ENCODE data around the gene MED10.

The MED10 gene

GRCh38 chr5:6383376-6383775 is 5.0 kb upstream of the MED10 start:
- no peak overlapping the region for H3K27ac ChIP-seq
- no peak for TF ChIP-seq ZFX (IDR thresholded peaks at IDR 0.05)
- TF ChIP-seq, protein P1, sequence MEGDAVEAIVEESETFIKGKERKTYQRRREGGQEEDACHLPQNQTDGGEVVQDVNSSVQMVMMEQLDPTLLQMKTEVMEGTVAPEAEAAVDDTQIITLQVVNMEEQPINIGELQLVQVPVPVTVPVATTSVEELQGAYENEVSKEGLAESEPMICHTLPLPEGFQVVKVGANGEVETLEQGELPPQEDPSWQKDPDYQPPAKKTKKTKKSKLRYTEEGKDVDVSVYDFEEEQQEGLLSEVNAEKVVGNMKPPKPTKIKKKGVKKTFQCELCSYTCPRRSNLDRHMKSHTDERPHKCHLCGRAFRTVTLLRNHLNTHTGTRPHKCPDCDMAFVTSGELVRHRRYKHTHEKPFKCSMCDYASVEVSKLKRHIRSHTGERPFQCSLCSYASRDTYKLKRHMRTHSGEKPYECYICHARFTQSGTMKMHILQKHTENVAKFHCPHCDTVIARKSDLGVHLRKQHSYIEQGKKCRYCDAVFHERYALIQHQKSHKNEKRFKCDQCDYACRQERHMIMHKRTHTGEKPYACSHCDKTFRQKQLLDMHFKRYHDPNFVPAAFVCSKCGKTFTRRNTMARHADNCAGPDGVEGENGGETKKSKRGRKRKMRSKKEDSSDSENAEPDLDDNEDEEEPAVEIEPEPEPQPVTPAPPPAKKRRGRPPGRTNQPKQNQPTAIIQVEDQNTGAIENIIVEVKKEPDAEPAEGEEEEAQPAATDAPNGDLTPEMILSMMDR (conservative IDR thresholded peaks at IDR 0.05), result no peak

GRCh38 chr5:6379246-6379645 is 899 bp upstream of the MED10 start:
- H3K27ac ChIP-seq, result no peak overlapping the region
- no peak for TF ChIP-seq ZFX (IDR thresholded peaks at IDR 0.05)
- TF ChIP-seq, protein P1 (conservative IDR thresholded peaks at IDR 0.05), result no peak

GRCh38 chr5:6378766-6379103 is 388 bp upstream of the MED10 start:
- TF ChIP-seq, protein P1 (conservative IDR thresholded peaks at IDR 0.05), result no peak
- no peak for TF ChIP-seq ZFX (IDR thresholded peaks at IDR 0.05)
- peak overlapping the region; percentile 91 for H3K27ac ChIP-seq

DNA sequence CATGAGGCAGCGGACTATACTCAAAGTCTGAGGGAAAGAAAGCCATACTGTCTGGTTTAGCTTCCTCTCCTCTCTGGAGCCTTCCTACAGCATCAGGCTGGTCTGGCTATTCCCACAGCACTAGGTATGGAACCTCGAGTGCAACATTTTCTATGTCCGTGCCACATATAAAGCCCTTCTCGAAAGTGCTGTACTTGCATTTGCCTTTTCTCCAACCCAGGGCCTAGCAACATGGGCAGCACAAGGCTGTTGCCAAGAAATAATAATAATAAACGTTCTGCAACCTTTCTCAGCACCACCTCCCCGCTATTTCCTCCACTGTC is 804 bp downstream of the MED10 start:
- TF ChIP-seq ZFX (IDR thresholded peaks at IDR 0.05), result no peak
- TF ChIP-seq, protein P1 (conservative IDR thresholded peaks at IDR 0.05), result no peak
- H3K27ac ChIP-seq, result peak overlapping the region; percentile 91

DNA sequence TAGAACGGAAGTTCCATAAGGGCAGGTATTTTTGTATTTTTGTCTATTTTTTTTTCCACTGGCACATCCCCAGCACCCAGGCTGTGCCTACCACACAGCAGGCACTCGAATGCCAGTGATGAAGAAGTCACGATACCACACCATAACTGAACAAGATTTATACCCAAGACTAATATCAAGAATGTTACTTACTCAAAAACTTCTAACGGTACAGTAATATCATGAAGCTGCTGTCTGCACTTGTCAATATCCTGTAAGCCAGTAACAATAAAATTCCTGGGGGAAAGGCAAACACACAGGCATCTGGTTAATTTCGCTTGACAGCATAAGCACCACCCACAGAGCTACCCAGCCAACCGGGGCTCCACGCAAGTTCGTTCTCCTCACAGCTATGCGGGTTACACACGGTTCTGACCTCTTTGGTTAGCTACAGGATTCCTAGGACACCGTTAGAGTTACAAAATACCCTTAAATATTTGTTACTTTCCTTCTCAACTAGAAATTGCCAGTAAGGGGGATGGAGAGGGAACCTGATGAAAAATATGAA is 1.3 kb downstream of the MED10 start:
- peak overlapping the region; percentile 91; the same call in 1 of the 2 replicates for H3K27ac ChIP-seq
- TF ChIP-seq ZFX (IDR thresholded peaks at IDR 0.05), result no peak
- TF ChIP-seq, protein P1 (conservative IDR thresholded peaks at IDR 0.05), result no peak

DNA sequence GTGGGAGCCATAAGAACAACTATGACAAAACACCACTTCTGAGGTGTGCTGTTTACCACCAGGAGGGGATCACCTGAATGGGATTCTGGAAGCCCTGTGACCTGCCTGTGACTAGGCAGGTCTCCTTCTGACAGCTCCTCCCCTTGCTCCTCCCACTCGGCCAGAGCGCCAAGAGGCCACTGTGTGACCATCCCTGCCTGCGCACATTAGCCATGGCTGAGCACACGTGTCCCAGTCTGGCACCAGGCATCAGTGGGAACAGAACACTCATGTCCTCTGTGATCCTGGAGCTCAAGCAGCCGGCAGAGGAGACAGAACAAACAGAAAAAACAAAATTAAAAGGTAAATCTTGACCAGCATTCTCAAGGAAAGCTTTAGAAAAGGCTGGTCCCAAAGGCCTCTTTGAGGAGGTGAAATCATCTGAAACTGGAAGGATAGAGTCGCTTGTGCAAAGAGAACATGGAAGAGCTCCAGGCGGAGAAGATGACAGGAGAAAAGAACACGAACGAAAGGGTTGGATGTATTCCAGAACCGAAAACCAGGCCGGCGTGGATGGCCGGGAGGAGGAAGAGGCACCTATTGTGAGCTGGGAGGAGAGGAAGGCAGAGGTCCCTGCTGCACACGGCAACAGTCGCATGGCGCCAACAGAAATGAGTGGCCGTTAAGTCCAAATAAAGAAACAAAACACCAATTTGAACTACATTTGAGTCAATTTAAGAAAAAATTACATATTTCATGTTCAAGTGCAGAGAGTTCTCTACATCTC is 5.1 kb downstream of the MED10 start:
- TF ChIP-seq, protein P1 (conservative IDR thresholded peaks at IDR 0.05), result no peak
- TF ChIP-seq ZFX (IDR thresholded peaks at IDR 0.05), result no peak
- no peak overlapping the region for H3K27ac ChIP-seq

DNA sequence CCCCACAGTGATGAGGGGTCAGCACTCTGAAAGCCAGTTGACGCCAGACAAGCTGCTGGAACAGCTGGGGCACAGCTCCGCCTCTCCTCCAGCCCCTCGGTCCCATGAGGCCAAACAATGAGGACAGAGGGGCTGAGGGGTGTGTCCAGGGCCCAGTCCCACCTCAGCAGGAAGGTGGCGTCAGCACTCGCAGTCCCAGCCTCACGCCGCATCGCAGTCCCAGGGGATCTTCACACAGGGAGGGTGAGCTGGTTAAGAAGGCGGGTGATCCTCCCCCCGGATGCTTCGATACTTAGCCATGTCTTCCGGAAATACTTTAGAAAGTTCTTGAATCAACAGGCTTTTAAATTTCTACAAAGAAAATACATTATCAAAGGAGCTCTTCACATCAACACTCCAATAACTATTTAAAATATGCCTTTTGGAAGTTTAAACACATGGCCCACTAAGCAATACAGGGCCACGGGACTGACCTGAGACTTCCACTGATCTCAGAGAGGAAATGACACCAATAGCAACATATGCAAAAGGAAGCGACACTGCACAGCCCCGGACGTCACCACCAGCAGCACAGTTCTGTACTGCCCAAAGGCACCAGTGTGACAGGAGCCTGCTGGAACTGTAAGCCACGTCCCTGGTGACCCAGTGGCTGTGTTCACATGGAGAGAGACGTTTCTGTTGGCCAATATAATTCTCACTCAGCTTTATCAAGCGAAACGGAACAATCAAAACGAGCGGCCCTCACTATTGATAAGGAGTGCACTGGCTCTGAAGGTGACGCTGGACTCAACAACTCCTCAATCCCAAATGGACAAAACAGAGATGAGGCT is 5.9 kb downstream of the MED10 start:
- no peak overlapping the region for H3K27ac ChIP-seq
- TF ChIP-seq, protein P1 (conservative IDR thresholded peaks at IDR 0.05), result no peak
- no peak for TF ChIP-seq ZFX (IDR thresholded peaks at IDR 0.05)
